HK-2 (cell line): ENCODE measurements around the gene RPL39.
"Not testable (repeated sequence)": the region's sequence is repeated elsewhere in the genome, so short reads cannot be mapped to it uniquely, and the experiment has no call there.

Experiments
- DNase-seq: peaks from one replicate; pipeline ENCODE4 v3.0.0-alpha.2; 2018; ENCODE audit not compliant: unreplicated experiment

RPL39 gene

GRCh38 chrX:119791437-119792231 lies at the start of gene RPL39:
RPL39 (minus strand) TSS chrX:119791630; CDS start chrX:119791576, 54 bp downstream.
- DNase-seq = peak; percentile 78

DNA sequence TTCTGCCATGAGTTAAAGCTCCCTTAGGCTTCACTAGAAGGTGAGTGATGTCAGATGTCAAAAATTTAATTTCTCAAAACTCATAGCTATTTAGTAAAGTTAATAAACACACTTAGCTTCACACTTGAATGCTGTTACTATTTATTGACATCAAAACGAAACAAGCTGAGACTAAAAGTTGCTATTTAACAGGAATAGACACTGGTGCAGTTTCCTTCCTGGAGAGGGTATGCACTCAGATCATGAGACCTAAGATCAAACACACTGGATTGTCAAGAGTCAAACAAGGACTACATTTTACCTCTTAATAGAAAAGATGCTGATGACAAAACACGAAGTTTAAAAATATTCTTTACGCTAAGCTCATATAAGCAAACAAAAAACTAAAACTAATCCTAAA lies 42.5 kb upstream of the RPL39 start:
- DNase-seq = no peak

DNA sequence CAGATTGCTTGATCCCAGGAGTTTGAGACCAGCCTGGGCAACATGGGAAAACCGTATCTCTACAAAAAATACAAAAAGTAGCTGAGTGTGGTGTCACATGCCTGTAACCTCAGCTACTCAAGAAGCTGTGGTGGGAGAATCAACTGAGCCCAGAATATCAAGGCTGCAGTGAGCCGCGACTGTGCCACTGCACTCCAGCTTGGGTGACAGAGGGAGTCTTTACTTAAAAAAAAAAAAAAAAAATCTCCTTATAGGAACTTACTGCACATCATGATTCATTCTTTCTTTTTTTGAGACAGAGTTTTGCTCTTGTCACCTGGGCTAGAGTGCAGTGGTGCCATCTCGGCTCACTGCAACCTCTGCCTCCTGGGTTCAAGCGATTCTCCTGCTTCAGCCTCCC lies 37.0 kb upstream of the RPL39 start:
- peak; percentile 27 for DNase-seq

DNA sequence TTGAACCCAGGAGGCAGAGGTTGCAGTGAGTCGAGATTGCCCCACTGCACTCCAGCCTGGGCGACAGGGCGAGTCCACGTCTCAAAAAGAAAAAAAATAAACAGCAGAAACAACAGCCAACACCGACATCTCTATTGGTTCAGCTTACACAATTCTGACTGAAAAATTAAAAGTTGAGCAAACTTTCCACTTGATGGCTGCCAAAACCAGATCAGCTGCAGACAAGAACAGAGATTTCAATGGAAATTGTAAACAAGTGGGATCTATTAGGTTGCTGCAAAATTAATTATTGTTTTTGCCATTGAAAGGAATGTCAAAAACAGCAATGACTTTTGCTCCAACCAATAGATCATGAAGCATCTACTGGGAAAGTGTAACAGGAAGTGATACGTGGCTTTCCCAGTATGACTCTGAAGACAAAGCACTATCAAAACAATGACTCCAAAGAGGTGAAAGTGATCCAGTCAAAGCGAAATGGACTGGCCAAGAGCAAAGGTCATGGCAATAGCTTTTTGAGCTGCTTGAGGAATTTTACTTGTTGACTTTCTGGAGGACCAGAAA lies 35.0 kb upstream of the RPL39 start:
- no peak for DNase-seq

GRCh38 chrX:119824221-119824620 lies 32.8 kb upstream of the RPL39 start:
- not testable (repeated sequence) for DNase-seq

DNA sequence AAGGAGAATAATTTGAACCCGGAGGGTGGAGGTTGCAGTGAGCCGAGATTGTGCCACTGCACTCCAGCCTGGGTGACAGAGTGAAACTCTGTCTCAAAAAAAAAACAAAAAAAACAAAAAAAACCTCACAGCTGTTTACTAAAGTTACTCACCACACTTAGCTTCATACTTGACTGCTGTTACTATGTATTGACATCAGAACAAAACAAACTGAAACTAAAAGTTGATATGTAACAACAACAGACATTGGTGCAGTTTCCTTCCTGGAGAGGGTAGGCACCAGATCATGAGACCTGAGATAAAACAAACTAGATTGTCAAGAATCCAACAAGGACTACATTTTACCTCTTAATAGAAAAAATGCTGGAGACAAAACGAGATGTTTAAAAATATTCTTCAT lies 30.3 kb upstream of the RPL39 start:
- DNase-seq = not testable (repeated sequence)

DNA sequence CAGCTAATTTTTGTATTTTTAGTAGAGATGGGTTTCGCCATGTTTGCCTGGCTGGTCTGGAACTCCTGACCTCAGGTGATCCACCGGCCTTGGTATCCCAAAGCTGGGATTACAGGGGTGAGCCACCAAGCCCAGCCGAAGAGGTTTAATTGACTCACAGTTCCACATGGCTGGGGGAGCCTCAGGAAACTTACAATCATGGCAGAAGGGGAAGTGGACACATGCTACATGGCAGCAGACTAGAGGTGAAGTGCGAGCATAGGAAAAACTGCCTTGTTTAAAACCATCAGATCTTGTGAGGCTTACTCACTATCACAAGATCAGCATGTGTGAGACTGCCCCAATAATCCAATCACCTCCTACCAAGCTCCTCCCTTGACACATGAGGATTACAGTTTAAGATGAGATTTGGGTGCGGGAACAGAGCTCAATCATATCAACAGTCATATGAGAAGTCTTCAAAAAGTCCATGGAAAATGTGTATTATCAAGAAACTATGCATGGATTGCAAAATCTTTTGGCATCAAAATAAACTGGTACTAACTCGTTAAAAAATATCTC lies 25.8 kb upstream of the RPL39 start:
- no peak for DNase-seq

GRCh38 chrX:119816300-119816699 lies 24.9 kb upstream of the RPL39 start:
- DNase-seq = no peak

- DNase-seq = no peak
These were observed 17.8 kb upstream of the RPL39 start for GRCh38 chrX:119809185-119809666.

DNA sequence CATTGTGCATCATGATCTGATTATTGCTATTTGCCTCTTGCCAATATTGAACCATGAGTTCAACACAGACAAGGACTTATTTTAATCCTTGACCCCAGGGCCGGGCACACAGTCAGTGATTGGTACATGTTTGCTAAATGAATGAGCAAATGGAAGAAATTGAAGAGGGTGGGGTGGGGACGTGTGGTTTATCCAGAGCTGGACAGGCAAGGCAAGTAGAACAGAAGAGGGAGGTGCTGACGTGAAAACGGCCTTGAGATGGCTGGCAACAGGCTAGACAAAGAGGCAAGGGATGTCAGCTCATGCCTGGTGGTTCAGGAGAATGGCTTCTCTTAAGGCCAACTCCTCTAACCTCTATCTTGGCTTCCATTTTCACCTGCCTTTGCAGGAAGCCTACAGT lies 17.0 kb upstream of the RPL39 start:
- DNase-seq = not testable (repeated sequence)

- DNase-seq = no peak
These were observed 11.1 kb upstream of the RPL39 start for GRCh38 chrX:119802546-119802945.

DNA sequence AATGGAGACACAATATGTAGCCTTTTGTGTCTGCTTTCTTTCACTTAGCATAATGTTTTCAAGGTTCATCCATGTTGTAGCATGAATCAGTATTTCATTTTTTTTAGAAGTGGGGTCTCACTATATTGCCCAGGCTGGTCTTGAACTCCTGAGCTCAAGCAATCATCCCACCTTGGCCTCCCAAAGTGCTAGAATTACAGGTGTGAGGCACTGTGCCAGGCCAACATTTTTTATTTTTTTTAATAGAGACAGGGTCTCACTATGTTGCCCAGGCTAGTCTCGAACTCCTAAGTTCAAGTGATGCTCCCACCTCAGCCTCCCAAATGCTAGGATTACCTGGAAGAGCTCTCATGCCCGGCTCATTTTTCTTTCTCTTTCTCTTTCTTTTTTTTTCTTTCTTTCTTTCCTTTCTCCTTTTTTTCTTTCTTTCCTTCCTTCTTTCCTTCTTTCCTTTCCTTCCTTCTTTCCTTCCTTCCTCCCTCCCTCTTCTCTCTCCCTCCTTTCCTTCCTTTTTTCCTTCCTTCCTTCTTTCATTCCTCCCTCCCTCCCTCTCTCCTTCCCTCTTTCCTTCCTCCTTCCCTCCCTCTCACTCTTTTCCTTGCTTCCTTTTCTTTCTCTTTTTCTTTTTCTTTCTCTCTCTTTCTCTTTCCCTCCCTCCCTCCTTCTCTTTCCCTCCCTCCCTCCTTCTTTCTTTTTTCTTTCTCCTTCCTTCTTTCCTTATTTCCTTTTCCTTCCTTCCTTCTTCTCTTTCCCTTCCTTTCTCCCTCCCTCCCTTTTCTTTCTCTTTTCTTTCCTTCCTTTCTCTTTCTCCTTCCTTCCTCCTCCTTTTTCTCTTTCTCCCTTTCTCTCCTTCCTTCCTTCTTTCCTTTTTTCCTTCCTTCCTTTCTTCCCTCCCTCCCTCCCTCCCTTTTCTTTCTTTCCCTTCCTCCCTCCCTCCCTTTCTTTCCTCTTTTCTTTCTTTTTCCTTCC lies 10.1 kb upstream of the RPL39 start:
- DNase-seq = no peak

GRCh38 chrX:119790977-119791436 lies 423 bp downstream of the RPL39 start:
- DNase-seq = peak; percentile 21

- DNase-seq = no peak
These were observed 6.5 kb downstream of the RPL39 start for GRCh38 chrX:119784747-119785446.

DNA sequence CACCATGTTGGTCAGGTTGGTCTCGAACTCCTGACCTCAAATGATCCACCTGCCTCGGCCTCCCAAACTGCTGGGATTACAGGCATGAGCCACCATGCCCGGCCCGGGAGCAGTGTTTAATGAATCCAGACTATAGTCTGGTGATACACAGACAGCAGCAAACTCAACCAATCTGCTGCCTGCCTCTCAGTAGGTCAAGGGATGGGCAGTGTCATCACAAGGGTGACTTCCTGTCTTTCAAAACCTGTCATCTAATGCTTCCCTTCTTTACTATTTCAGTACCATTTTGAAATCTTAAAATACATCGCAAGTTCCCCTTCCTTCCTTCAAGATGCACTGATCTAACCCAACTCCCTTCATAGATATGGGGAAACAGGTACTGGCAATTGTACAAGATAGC lies 8.4 kb downstream of the RPL39 start:
- no peak for DNase-seq

GRCh38 chrX:119778829-119779228 lies 12.6 kb downstream of the RPL39 start:
- no peak for DNase-seq

DNA sequence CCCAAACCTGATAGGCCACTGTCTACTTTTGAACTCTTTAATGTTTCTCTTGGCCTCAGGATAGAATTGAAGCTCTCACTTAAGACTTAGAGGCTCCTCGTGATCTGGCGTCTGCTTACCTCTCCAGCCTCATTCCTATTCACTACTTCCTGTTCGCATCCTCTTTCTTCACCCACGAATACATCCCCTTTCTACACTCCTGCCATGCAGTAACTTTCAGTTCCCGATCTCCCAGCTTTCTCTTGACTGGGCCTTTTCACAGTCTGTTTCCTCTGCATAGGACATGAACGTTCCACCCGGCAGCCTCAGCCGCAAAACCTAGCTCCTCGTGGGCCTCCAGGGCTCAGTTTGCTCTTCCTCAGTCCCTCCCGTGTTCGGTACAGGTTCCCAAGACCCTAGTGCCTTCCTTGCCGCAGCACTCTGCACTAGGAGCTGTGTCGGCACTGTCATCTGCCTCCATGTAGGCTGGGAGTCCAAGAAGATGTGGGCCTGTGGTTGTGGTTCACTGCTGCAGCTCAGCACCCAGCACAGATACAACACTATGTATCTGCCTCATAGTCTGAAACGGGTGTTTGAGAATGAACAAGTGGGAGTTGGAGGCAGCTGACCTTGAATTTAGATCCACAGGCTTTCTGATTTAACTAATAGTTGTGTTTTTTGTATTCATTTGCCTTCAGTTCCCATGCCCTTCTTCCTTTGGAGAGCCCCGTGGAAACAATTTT lies 15.8 kb downstream of the RPL39 start:
- DNase-seq = no peak

DNA sequence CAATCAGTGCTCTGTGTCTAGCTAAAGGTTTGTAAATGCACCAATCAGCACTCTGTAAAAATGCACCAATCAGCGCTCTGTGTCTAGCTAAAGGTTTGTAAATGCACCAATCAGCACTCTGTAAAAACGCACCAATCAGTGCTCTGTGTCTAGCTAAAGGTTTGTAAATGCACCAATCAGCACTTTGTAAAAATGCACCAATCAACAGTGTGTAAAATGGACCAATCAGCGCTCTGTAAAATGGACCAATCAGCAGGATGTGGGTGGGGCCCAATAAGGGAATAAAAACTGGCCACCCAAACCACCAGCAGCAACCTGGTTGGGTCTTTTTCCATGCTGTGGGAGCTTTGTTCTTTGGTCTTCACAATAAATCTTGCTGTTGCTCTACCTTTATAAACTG lies 22.0 kb downstream of the RPL39 start:
- DNase-seq = not testable (repeated sequence)

- DNase-seq = peak; percentile 49
These were observed 23.0 kb downstream of the RPL39 start for GRCh38 chrX:119768436-119768835.

DNA sequence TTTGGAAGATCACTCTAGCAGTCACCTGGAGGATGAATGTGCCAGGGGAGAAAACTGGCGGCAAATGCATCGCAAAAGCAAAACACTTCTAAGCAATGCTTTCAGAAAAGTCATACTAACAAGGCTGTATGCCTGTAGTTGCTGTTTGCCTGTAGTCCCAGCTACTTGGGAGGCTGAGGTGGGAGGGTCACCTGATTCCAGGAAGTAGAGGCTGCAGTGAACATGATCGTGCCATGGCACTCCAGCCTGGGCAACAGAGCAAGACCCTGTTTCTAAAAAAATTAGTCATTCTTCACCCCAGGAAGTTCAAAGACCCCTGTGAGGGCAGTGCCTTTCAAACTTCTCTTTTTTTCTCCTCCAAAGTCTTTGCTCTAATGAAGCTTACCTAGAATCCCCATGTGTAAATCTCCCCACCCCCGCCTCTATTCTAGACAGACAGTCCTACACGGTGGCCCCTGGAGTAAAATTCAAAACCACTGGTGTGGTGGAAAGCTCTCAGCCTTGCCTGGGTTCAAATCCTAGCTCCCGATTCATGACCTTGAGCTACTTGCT lies 27.5 kb downstream of the RPL39 start:
- DNase-seq = no peak
